ENCODE data around the gene EPHA1.

Gene EPHA1

DNA sequence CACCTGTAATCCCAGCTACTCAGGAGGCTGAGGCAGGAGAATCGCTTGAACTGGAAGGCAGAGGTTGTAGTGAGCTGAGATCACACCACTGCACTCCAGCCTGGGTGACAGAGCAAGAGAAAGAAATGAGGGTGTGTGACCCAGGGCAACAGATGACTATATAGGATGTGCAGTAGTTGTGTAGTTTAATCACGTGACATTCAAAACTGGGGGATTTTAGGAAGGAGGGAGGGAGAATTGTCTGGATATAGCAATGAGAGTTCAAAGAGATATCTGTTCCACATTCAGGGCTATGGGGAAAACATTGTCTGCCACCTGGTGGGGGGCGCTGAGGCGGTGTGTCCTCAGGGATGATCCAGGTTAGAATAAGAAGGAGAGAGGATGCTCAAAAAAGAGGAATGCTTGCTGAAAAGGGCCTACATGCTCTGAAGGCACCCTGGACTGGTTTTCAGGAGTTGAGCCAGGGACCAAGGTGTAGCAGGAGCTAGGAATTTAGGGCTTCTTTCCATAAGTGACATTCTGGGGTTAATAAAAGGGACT lies 35.3 kb downstream of the EPHA1 start:
- TF ChIP-seq CTCF (IDR thresholded peaks at IDR 0.05) = no peak

DNA sequence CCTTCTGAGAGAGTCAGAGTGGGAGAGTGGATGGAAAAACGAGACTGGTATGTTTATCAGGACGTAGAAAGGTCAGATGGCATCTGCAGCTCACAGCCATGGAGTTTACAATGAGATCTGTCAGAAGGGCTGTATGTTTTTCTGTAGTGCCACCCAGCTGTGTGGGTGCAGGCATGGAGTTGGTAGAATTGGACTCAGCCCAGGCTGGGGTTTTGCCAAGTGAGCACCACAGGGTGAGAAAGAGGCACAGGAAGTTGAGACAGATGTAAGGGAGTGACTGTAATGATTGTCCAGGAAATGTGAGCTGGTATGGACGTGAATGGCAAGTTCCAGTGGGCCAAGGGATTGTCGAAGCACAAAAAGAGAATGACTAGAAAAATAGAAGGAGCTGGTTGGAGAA lies 36.6 kb downstream of the EPHA1 start:
- TF ChIP-seq CTCF (IDR thresholded peaks at IDR 0.05) = no peak

GRCh38 chr7:143369678-143370651 lies 38.7 kb downstream of the EPHA1 start:
- no peak for TF ChIP-seq CTCF (IDR thresholded peaks at IDR 0.05)

- no peak for TF ChIP-seq CTCF (IDR thresholded peaks at IDR 0.05)
These were observed 40.3 kb downstream of the EPHA1 start for GRCh38 chr7:143368387-143368786.

- no peak for TF ChIP-seq CTCF (IDR thresholded peaks at IDR 0.05)
These were observed 40.7 kb downstream of the EPHA1 start for GRCh38 chr7:143367972-143368371.

GRCh38 chr7:143363016-143363937 lies 45.4 kb downstream of the EPHA1 start:
- TF ChIP-seq CTCF (IDR thresholded peaks at IDR 0.05) = no peak

Data from LNCAP (cell line).